Stimulated activated CD8-positive, alpha-beta memory T cell treated with anti-CD3 and anti-CD28 coated beads, Interleukin-7, amount 100 ng/mL, for 1 hour (primary cell): ENCODE results near the gene ROR1.
"Not testable (repeated sequence)": the region's sequence is repeated elsewhere in the genome, so short reads cannot be mapped to it uniquely, and the experiment has no call there.

Source experiments
- DNase-seq, 2 donors: peaks; one replicate each; pipeline ENCODE4 v3.0.0-alpha.2; 2020; ENCODE audit warnings: low read depth in 2 of 2

The ROR1 gene

DNA sequence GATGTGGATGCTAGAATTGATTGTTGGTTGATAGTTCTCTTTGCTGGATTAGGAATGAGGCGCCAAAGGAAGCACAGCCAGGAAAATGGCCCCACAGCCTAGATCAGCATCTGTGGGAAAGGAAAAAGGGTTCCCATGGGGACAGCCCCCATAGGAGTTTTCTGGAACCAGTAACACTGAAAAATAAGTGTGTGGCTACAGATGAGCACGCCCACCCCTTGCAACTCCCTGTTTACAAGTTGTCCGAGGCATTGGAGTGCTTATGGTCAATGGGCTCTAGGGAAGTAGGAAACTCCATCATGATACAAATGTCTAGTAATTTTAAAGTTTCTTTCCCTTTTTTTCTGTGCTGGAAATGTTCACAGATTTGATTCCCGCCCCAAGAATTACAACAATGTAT, 405.8 kb downstream of the ROR1 start:
- DNase-seq, result no peak

DNA sequence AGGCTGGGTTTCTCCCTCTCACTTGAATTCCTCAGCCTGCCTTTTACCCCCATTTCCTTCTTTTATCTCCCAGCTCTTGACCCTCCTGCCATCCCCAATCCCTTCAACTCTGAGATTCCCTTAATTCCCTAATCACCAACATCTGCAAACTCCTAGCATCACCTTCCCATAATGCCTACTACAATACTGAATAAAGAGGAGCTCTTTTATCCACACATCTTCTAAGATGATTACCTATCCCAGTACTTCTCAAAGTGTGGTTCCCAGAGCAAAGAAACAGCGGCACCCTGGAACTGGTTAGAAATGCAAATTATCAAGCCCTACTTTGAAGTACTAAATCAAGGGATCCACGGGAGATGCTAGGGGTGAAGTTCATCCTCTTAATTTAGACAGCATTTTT, 408.4 kb downstream of the ROR1 start:
- no peak for DNase-seq

DNA sequence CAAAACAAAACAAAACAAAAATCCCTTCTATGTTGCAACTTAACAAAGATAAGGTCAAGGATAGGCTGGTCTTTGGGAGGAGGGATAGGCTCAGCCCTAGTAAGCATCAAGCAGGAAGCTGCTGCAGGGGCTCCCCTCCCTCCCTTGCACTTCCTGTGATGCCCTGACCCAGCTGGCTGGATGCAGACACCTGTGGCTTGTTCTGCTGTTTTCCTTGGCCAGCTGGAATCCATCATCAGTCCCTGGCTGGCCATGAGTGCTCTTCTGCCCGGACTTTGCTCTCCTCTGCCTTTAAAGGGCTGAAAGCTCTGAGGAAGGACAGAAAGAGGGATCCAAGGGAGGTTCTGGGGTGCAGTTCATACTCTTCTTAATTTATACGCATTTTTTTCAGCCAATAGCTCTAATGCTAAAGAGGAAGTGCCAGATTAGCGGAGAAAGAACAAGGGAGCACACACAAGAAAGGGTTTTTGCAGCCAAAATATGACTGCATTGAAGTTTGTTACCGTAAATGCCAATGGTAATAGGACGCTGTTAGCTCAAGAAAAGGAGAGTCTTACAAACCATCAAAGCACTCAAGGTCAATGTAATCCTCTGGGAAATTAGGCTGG, 409.7 kb downstream of the ROR1 start:
- DNase-seq, result no peak

DNA sequence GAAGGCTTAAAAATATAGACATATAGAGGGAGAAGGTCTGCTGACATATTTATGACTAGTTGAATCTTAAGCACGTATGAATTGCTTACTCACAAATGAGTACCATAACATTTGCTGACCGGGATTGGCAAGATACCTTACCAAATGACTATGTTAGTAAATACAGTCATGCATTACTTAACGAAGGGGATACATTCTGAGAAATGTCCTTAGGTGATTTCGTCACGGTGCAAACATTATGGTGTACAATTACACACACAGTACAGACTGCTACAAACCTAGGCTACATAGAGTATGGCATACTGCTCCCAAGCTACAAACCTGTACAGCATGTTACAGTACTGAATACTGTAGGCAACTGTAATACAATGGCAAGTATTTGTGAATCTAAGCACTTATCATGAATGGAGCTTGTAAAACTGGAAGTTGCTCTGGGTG, 410.2 kb downstream of the ROR1 start:
- DNase-seq, result no peak

DNA sequence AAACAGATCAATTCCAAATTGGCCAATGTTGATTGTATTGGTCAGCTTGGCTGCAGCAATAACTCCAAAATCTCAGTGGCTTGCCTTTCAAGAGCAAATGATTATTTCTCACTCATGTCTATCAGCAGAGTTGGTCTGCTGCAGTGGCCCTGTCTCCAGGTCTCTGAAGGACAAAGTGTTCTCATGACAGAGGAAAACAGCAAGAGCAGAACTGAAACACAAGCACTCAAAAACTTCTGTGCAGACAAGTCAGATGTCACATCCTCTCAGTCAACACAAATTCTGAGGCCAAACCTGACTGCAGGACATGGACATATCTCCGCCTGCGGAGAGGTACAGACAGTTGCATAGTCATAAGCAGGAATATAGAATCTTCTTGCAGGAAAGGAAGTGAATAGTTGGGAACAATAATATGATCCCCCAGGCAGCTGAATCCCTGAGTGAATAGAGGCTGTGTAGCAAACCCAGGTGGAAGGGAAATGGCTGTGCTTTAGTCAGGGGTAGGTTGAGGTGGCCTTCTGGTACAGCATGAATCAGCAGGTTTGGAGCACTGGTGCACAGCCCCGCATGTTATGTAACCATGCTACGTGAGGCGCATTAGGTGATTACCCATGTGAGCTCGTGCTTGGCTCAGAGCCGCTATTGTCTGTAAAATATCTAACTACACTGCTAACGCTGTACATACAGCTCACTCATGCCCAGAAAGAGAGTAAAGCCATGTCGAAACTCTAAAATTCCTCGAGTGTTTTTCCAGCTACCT, 412.5 kb downstream of the ROR1 start:
- no peak for DNase-seq

DNA sequence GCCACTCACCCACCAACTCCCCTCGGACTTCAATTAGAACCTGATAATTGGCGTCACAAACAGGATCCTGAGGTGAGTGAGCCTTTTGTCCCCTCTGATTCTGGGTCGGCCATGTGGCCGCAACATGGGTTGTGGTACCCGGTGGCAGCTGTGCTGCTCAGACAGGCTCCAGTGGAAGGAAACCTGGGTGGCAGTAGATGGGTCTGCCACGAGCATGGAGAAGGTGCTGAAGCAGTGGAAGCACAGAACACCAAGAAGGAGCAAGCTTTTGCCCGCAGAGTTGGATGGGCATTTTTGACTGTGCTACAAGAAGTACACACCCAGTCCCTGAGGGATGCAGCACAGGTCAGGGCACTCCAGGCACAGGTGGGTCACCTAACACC, 413.1 kb downstream of the ROR1 start:
- no peak for DNase-seq

DNA sequence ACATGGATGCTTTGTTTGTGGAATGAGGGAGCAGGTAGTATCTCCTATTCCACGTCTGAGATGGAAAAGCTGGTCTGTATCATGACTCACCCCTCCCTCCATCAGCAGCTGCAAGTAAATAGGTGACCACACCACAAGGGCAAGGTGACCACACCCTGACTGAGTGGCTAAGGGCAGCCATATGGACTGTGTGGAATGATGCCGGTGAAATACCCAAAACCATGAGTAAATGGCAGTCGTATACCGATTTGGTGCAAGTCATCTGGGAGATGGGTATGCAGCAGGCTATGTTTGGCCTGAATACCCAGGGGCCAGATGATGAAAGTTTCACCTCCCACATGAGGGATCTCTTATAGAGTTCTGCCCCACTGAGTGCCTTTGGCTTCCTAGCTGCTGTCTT, 413.8 kb downstream of the ROR1 start:
- DNase-seq, result no peak

DNA sequence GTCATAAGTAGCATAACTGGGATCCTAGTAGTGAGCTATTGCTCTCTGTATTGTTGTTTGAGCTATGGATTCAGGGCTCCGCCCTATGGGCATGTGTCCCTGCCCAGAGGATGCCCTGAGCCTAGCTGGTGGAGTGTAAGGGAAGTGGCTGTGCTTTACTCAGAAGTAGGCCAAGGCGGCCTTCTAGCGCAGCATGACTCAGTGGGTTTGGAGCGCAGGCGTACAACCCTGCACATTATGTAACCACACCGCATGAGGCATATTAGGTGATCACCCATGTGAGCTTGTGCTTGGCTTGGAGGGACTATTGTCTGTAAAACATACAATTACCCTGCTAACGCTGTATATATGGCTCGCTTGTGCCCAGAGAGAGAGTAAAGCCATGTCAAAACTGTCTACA, 418.5 kb downstream of the ROR1 start:
- no peak for DNase-seq

DNA sequence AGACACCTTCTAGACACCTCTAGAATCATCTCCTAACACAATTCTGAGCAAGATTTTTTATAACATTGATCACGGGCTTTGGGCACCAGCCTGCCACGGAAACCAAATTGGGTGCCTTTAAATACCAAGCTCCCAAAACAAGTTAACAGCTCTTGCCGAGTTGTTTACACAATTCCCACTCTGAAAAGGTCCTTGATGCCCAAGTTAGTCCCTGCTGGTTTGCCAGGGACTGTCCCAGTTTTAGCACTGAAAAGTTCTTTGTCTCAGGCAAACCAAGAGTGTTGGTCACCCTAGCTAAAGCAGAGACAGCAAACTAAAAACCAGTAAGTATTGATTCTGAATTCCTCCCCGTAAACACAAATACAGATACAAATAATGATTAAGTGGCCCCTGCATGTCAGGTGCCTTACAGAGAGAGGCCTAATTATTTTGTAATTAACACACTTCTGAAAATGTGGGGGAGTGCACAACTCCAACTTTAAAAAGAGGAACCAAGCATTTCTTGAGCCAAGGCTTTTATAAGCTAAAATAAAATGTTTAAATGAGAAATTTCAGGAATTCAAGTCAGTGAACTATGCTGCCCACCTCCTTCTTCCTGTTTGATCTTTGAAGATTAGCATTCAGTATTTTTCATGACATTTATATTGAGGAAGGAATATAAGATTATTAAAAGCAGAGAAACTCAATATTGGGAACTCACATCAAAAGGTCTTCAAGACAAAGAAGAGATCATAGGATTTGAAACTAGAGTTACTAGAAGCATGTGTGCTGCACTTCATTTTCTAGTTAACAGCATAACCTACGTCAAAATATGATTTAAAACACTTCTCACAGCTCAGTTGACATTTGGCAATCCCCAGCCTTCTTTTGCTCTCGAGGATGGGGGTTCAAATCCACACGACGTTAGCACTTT, 420.6 kb downstream of the ROR1 start:
- DNase-seq, result no peak

DNA sequence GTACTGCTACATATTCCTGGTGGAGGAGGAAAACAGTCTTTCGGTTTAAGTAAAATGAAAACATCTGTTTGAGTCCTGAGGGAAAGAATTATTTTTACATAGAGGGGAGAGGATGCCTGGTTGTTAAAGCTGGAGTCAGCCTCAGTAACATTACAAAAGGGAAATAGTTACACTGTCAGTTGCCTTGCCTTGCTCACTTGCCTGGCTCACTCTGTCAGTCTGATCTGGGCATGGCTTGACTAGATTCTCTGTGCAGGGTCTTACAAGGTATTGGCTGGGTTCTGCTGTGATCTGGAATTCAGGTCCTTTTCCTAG, 421.2 kb downstream of the ROR1 start:
- DNase-seq, result no peak

DNA sequence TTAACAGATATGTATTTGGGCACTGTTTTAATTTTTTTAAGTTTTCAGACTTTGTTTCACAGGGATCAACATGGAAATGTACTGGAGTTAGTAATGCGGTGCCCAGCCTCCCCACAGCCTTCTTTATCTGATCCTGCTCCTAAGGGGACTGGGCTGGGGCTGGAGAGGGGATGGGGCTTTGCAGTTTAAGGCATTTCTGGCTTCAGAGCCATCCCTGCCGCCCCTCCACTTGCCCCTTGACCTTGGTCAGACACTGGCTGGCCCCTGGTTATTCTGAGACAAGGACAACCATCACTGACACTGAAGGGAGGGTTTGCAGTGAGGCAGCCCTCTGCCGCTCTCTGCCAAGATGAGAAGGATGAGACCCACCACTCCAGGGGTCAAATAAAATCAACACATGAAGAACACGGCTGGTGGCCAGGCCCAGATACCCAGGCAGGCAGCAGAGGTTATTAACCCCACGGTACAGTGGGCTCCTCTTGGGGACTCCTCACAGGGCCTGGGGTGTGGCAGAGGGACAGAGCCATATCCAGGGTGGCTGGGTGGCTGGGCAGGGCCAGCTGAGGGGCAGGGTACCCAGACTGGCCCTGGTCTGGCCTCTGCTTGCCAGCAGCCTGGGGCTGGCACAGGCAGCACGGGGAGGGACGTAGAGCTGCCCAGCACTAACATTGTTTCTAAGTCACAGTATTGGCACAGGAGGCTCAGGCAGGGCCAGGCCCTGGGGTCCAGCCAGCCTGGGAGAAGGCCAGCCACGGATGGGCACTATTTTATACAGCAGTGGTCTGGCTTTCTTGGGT, 422.5 kb downstream of the ROR1 start:
- no peak for DNase-seq

DNA sequence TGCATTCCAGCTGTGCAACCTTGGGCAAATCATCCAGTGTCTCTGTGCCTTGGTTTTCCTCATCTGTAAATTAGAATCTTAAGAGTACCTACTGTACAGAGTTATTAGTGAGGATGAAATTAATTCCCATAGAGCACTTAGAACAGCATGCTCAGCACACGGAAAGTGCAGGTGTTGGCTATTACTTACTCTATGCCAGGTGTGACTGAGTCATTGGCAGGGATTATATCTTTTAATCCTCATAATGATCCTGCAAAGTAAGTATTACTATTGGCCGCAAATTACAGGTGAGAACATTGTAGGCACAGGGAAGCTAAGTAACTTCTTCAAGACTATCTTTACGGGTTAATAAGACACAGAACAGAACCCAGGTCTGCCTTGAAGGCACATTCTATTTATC, 423.3 kb downstream of the ROR1 start:
- no peak for DNase-seq

DNA sequence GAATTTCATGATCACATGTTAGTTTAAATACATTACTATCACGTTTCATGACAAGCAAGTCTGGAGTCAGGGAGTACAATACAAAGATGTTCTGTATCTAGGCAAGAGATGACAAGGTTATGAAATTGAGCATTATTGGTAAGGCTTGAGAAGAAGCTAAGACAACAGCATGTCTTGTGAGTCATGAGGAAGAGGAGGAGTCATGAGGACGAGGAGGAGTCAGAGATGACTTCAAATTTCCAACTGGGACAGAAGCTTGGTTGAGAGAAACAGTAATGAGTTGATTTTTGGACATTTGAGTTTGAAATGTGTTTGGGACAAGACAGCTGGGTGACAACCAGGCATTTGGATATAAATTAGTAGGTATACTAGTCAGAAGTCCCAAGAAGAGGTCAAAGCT, 425.3 kb downstream of the ROR1 start:
- no peak for DNase-seq

DNA sequence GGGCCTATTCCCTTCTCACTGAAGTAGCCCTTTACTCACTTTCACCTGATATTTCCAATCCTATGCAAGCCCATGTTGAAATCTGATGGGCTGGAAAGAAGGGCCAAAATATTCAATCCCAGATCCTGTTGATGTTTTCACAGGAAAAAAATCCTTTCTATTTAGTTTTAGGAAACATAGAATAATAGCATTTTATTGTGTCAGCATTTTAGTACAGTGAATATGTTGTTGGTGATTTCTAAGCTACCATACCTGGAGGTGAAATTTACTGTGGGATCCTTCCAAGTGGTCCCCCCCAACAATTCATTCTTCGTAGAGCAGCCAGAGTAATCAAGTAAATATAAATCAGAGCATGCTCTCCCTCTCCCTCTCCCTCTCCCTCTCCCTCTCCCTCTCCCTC, 426.2 kb downstream of the ROR1 start:
- no peak for DNase-seq

DNA sequence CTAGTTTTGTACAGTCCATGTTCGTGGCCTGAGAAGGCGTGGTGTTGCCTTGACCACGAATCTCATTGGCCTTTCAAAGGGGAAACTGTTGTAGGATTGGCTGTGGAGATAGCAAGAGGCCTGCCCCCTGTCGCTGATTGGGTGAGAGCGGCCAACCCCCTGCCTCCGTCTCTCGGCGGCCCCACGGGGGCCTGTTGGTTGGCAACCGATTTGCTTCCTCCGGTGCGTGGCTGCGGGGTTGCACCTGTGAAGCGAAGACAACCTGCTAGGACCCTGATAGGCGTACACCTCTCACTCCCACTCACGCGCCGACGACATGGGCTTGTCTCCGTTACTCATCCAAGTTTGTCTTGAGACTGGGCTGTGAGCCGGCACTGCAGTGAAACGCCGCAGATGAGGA, 429.6 kb downstream of the ROR1 start, which contains the start of gene UBE2U:
Gene UBE2U, plus strand, starts transcription at position 204 of the 400 bp plus-strand sequence. CDS start 428 bp downstream, outside the sequence.
- DNase-seq, result no peak

DNA sequence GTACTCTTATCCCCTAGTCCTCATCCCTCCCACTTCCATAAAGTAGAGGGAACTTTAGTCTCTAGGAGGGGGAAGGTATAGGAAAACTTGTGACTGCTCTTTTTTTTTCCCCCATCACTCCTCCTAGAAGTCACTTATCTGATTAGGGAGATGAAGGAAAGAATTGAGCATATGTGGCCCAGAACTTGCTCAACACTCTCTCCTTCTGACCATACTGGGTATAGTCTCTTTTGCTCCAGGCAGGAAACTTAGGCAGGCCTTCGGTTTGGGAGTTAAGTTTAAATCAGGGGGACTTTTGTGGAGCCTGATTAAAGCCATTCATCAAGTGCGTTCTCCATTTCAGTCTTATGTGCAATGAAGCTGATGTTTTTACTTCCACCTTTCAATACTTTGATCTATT, 435.4 kb downstream of the ROR1 start:
- no peak for DNase-seq

DNA sequence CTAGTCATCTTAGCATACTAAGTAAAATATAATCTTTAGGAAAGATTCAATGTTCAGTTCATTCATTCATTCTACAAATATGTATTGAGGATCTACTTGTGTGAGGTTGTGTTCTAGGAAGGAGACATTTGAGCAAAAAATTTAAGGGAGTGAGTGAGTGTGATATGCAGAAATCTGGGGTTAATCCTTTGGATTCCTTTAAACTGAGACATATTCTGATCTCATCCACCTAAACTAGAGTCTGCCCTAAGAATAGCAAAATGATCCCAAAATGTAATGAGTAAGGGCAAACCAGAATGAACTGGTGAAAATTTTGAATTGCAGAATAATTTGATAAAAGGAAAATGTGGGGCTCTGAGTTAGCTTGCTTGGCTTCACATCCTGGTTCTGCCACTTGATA, 438.2 kb downstream of the ROR1 start:
- no peak for DNase-seq

DNA sequence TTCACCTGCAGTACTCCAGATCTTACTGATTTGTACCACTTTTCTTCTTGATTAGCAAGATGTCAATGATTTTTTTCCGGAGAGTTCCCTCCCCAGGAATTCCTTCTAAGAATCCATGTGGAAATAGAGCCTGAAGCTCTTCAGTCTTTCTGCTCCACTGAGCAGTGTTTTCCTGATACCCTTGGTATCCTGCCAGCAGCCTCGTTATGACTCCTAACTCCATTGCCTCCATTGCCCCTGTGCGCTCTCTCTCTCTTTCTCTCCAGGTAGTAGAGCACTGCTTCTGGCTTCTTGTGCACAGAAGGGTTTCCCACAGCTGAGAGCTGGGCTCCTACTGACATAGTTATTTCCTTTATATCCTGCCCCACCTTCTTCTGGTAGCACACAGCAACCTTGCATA, 441.8 kb downstream of the ROR1 start:
- no peak for DNase-seq

DNA sequence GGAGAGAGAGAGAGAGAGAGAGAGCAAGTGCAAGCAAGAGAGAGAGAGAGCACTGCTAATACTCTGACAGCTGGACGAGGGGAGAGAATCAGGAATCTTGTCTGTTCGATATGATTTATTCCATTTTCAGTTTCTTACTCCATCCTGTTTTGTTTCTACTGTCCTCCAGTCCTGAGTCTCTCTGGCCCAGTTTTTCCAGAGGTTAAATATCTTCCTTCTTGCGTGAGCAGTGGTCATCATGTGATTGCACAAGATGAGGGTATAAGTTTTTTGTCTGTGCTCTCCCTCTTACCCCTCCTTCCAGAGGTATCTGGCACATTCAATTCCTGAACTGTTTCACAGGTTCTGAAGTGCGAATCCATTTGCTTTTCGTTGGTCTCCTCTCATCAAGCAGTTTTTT, 446.4 kb downstream of the ROR1 start:
- no peak for DNase-seq

DNA sequence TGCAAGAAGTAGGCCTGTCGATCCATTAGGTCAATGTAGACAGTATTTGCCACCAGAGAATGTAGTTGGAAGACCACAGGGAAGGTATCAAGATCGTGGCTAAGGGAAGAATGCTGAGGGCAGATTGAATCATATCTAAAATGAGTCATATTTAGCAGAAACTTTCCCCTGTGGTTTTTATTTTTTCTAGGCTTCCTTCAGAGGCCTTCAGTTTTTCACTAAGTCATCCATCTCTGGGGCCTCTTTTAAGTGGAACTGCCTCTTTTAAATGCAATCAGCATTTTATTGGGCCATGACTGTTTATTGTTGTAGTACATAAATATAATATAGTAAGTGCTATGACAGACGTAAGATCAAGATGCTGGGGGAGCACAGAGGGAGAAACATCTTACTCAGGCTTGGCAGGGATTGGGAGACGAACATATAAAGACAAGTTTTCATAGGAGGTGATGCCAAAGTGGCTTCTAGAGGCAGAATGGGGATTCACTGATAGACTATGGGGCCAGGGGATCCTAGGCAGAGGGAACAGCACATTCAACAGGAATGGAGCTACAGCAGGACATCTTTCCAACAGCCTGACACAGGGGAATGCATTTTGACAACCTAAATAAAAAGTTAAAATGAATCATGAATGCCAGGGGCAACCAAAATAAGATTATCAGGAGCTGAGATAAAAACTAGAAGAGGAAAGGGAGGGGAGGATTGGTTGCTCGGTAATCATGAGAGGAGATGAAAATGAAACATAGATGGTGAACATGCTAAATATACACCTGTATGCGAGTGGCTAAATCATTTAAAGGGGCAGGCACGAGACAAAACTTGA, 449.7 kb downstream of the ROR1 start:
- DNase-seq, result no peak

DNA sequence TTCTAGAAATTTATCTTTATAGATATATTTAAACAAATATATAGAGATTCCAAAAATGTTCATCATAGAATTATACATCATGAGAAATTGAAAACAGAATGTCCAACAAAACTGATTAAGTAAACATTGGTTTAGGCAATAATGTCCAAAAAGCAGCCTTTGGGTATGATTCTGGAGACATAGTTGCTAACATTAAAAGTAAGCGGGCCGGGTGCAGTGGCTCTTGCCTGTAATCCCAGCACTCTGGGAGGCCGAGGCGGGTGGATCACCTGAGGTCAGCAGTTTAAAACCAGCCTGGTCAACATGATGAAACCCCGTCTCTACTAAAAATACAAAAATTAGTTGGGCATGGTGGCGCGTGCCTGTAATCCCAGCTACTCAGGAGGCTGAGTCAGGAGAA, 450.4 kb downstream of the ROR1 start:
- not testable (repeated sequence) for DNase-seq
